CD8-positive, alpha-beta memory T cell (primary cell): ENCODE data around the gene ARHGEF39. TPM values are rescaled to one million over a fixed set of nuclear protein-coding genes. Genes with fewer than 3 reads are reported as not detected.

Source experiments
- CTCF ChIA-PET: fragments of 350-600 bp; sonication (Branson Sonifier 250); formaldehyde crosslinking; loops from one replicate; lab custom pipeline; 2021; ENCODE audit warnings: antibody characterized with exemption; lab: Charles Lee
- POLR2A ChIA-PET: fragments of 350-600 bp; sonication (Branson Sonifier 250); formaldehyde crosslinking; loops from one replicate; lab custom pipeline; 2021; ENCODE audit warnings: antibody characterized with exemption; lab: Charles Lee
- DNase-seq, 5 donors: peaks; one replicate each; pipeline versions ENCODE4 v3.0.0 to v3.0.0-alpha.2; 2020 to 2022; ENCODE audit warnings: mixed read lengths in 1 of 5
- H3K27ac ChIP-seq: one replicate; pipeline ENCODE4 v1.7.0; 2013; ENCODE audit warnings: low read depth, mild to moderate bottlenecking, low read length, moderate library complexity
- H3K27me3 ChIP-seq: 2 replicates; pipeline ENCODE4 v1.7.0; 2013; ENCODE audit warnings: low read length, mild to moderate bottlenecking; ENCODE audit not compliant: insufficient read depth, poor library complexity, severe bottlenecking
- H3K36me3 ChIP-seq: 2 replicates; pipeline ENCODE4 v1.7.0; 2013; ENCODE audit warnings: mild to moderate bottlenecking, low read length, moderate library complexity; ENCODE audit not compliant: insufficient read depth
- H3K4me1 ChIP-seq: 2 replicates; pipeline ENCODE4 v1.7.0; 2013; ENCODE audit warnings: mild to moderate bottlenecking, low read length, moderate library complexity; ENCODE audit not compliant: insufficient read depth
- H3K4me3 ChIP-seq: 2 replicates; pipeline ENCODE4 v1.7.0; 2013; ENCODE audit warnings: mild to moderate bottlenecking, low read length
- H3K9me3 ChIP-seq: 2 replicates; pipeline ENCODE4 v1.7.0; 2013; ENCODE audit warnings: mild to moderate bottlenecking, low read length
- H3K27ac Mint-ChIP-seq, 8 donors: one replicate each; pipeline ENCODE4 v1.8.0; 2020 to 2021; ENCODE audit warnings: mixed read lengths in 8 of 8, mild to moderate bottlenecking in 6 of 8, inconsistent platforms in 3 of 8, moderate library complexity in 3 of 8
- H3K27me3 Mint-ChIP-seq, 2 donors: one replicate each; pipeline ENCODE4 v1.8.0; 2020 to 2021; ENCODE audit warnings: mixed read lengths in 2 of 2, mild to moderate bottlenecking in 1 of 2, moderate library complexity in 1 of 2
- H3K36me3 Mint-ChIP-seq, 3 donors: one replicate each; pipeline ENCODE4 v1.8.0; 2020 to 2021; ENCODE audit warnings: mixed read lengths in 3 of 3, inconsistent platforms in 1 of 3, mild to moderate bottlenecking in 1 of 3
- H3K4me1 Mint-ChIP-seq, 3 donors: one replicate each; pipeline ENCODE4 v1.8.0; 2020 to 2021; ENCODE audit warnings: mixed read lengths in 3 of 3, inconsistent platforms in 1 of 3, mild to moderate bottlenecking in 1 of 3
- H3K4me3 Mint-ChIP-seq, 7 donors: one replicate each; pipeline ENCODE4 v1.8.0; 2020 to 2021; ENCODE audit warnings: mixed read lengths in 7 of 7, mild to moderate bottlenecking in 6 of 7, moderate library complexity in 4 of 7, inconsistent platforms in 2 of 7
- H3K9me3 Mint-ChIP-seq, 5 donors: one replicate each; pipeline ENCODE4 v1.8.0; 2020 to 2022; ENCODE audit warnings: mixed read lengths in 5 of 5, mild to moderate bottlenecking in 3 of 5, moderate library complexity in 2 of 5, inconsistent platforms in 1 of 5
- polyA plus RNA-seq: library from polyadenylated mRNA; unstranded; fragments of 300-500 nt; fragmentation: Illumina TruSeq; gene quantifications from one replicate; pipeline ENCODE4 v1.2.3, GENCODE V29; 2021
- total RNA-seq, 2 experiments: library from RNA; stranded (reverse); gene quantifications; one replicate each; pipeline ENCODE4 v1.2.3, GENCODE V29; 2021

The ARHGEF39 gene
- total and polyA plus RNA-seq, 3 experiments from 2014 or later: 1.2 to 10.7 (median 7.7) TPM

DNA sequence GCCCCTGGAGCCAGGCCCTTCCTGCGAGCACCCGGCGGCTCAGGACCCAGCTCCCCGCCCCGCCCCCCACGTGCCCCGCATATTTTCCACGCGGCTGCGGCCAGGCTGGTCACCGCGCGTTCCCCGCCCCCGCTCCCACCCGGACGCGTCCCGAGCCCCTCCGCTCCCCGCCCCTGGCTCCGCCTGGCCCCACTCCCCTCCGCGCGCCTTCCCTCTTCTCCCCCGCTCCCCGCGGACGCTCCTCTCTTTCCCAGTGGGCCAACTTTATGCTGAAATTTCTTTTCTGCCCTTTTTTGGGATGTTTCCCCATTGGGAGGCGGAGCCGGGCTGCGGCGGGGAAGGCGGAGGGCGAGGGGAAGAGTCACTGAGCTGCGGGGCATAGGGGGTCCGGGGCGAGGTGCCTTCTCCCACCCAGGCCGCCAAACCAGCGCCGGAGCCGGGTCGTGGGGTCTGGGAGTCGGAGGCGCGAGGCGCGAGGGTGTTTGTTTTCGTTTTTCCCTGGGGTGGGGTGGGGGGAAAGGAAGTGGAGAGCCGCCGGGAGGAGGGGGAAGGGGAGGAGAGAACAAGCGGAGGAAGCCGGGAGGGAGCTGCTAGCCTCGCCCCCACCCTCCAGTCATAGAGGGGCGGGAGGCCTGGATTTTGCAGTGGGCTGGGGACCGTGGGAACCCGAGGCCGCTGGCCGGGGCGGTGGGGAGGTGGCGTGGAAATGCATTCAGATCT lies 25.8 kb upstream of the ARHGEF39 start:
- Histone ChIP-seq H3K4me3 (peak overlapping the region; percentile 67), H3K9me3 (no peaks in the 10 kb centered on the region), H3K27me3 (no peaks in the 10 kb centered on the region), H3K4me1 (peaks cover 6% of the 10 kb centered on the region), H3K27ac (peak overlapping the region; percentile 51), H3K36me3 (no peaks in the 10 kb centered on the region)
- Mint-ChIP-seq H3K4me1 (peaks cover 10 to 28% (median 18%) of the 10 kb centered on the region in 3 donors), H3K27me3 (no peaks in the 10 kb centered on the region), H3K9me3 (no peaks in the 10 kb centered on the region), H3K27ac (peak overlapping the region; percentile 15 to 93 (median 83)), H3K36me3 (no peaks in the 10 kb centered on the region), H3K4me3 (peak overlapping the region; percentile 83 to 99 (median 89))
- ChIA-PET POLR2A (interaction anchor here (0.6 to 1.3 kb wide), 5 partner anchors 31 to 97 kb away, joined by 3 to 6 read pairs (median 4); partner anchors contain the start of genes CCDC107, CD72 and RMRP), CTCF (interaction anchor here (1.1 to 8.6 kb wide), 9 partner anchors 21 to 86 kb away, joined by 3 to 87 read pairs (median 3); partner anchors contain the start of genes CCDC107, CREB3, RMRP and TESK1)
- DNase-seq: peak; percentile 16 to 55 (median 23)

GRCh38 chr9:35690294-35690613 lies 25.3 kb upstream of the ARHGEF39 start:
- Mint-ChIP-seq H3K9me3 (no peaks in the 10 kb centered on the region), H3K4me1 (peaks cover 10 to 28% (median 18%) of the 10 kb centered on the region in 3 donors), H3K27ac (peak overlapping the region in 3 of 8 donors; percentile 66 to 94 (median 79)), H3K27me3 (no peaks in the 10 kb centered on the region), H3K4me3 (peak overlapping the region; percentile 73 to 97 (median 88)), H3K36me3 (no peaks in the 10 kb centered on the region)
- ChIA-PET CTCF (interaction anchor here (1.5 to 2.6 kb wide), 3 partner anchors 33 to 85 kb away, joined by 3 to 12 read pairs (median 3); partner anchors contain the start of genes CCDC107, RMRP and TESK1), POLR2A (interaction anchor here (0.7 to 1.3 kb wide), 4 partner anchors 31 to 73 kb away, joined by 3 to 6 read pairs (median 4); partner anchors contain the start of genes CCDC107, CD72 and RMRP)
- DNase-seq: no peak
- Histone ChIP-seq H3K27ac (no peak overlapping the region), H3K36me3 (no peaks in the 10 kb centered on the region), H3K4me3 (peak overlapping the region; percentile 28), H3K4me1 (peaks cover 6% of the 10 kb centered on the region), H3K9me3 (no peaks in the 10 kb centered on the region), H3K27me3 (no peaks in the 10 kb centered on the region)

DNA sequence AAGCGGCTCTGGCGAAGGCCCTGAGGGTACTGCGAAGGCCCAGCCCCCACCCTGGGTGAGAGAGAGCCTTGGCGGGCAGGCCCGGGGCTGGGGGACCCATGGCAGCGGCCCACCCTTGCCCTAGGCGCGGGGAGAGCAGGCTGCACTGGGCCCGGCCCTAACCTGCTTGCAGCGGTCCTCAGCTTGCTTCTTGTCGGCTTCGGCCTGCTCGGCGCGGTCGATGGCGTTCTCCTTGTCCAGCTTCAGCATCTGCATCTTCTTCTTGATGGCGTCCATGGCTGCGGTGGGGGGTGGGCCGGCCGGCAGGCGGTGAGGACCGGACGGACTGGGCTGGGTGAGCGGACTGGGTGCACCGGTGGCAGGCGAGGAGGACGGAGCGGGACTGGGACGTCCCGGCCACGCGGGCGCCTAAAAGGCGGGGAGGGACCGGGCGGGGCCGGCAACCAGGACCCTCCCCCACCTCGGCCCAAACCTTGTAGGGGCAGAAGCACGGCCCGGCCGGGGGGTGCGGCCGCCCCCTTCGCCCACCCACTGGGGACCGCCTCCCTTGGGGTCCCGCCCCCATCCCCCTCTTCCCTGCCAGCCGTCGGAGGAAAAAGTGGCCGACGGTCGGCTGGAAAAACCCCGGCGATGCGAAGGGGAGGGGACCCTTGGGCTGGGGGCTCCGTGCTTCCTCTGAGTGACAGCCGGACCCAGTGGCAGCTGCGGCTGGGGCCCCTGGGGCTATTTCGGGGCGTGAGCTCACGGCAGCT lies 24.7 kb upstream of the ARHGEF39 start, which contains the start of gene TPM2:
TSS of gene TPM2 (minus strand) at position 384 of the 752 bp plus-strand sequence. CDS start at position 276, 108 bp downstream.
- CTCF ChIA-PET: interaction anchor here (1.5 to 2.6 kb wide), 3 partner anchors 32 to 85 kb away, joined by 3 to 12 read pairs (median 3); partner anchors contain the start of genes CCDC107, RMRP and TESK1
- no peaks in the 10 kb centered on the region for H3K9me3 Mint-ChIP-seq
- DNase-seq: no peak

GRCh38 chr9:35688558-35689541 lies 23.9 kb upstream of the ARHGEF39 start:
- peaks cover 6% of the 10 kb centered on the region for H3K4me1 ChIP-seq
- no peak overlapping the region for H3K4me3 ChIP-seq

More for the DNA sequence above, 24.7 kb upstream of the ARHGEF39 start, which contains the start of gene TPM2:
- Histone ChIP-seq H3K9me3 (no peaks in the 10 kb centered on the region), H3K27me3 (no peaks in the 10 kb centered on the region), H3K36me3 (no peaks in the 10 kb centered on the region), H3K27ac (peak within 1 kb of the TSS; percentile 51), H3K4me3 (peak within 1 kb of the TSS; percentile 67), H3K4me1 (peaks cover 6% of the 10 kb centered on the region)
- Mint-ChIP-seq H3K4me1 (peaks cover 10 to 28% (median 18%) of the 10 kb centered on the region in 3 donors), H3K36me3 (no peaks in the 10 kb centered on the region), H3K27ac (peak within 1 kb of the TSS; percentile 15 to 94 (median 71)), H3K4me3 (peak within 1 kb of the TSS; percentile 83 to 99 (median 89)), H3K27me3 (no peaks in the 10 kb centered on the region)
- POLR2A ChIA-PET: interaction anchor here (1.2 to 1.3 kb wide), 3 partner anchors 32 to 72 kb away, joined by 3 to 6 read pairs (median 3); partner anchors contain the start of genes CCDC107, CD72 and RMRP

GRCh38 chr9:35687972-35688557 lies 23.1 kb upstream of the ARHGEF39 start:
- H3K27me3 Mint-ChIP-seq: no peaks in the 10 kb centered on the region
- H3K9me3 ChIP-seq: no peaks in the 10 kb centered on the region
- no peak overlapping the region for H3K4me3 ChIP-seq
- H3K27ac Mint-ChIP-seq: peak overlapping the region in 5 of 8 donors; percentile 32 to 69 (median 51)
- peaks cover 0 to 1% (median 0%) of the 10 kb centered on the region in 3 donors for H3K36me3 Mint-ChIP-seq
- CTCF ChIA-PET: interaction anchor here (0.7 to 1.6 kb wide), 7 partner anchors 8 to 84 kb away, joined by 3 to 8 read pairs (median 6); partner anchors contain the start of genes CCDC107, RMRP and SIT1
- H3K4me3 Mint-ChIP-seq: peak overlapping the region in 2 of 7 donors; percentile 20 to 78
- H3K4me1 ChIP-seq: peaks cover 6% of the 10 kb centered on the region
- no peak overlapping the region for H3K27ac ChIP-seq
- no peaks in the 10 kb centered on the region for H3K9me3 Mint-ChIP-seq
- DNase-seq: no peak
- no peaks in the 10 kb centered on the region for H3K36me3 ChIP-seq
- peaks cover 10 to 28% (median 18%) of the 10 kb centered on the region in 3 donors for H3K4me1 Mint-ChIP-seq
- POLR2A ChIA-PET: interaction anchor here (1.0 kb wide), 1 partner anchor 24 kb away, joined by 3 read pairs; no protein-coding TSS in a partner anchor
- H3K27me3 ChIP-seq: no peaks in the 10 kb centered on the region

More at GRCh38 chr9:35688558-35689541, 23.9 kb upstream of the ARHGEF39 start:
- H3K36me3 ChIP-seq: no peaks in the 10 kb centered on the region
- no peak for DNase-seq
- no peaks in the 10 kb centered on the region for H3K9me3 ChIP-seq
- no peak overlapping the region for H3K27ac ChIP-seq
- no peaks in the 10 kb centered on the region for H3K27me3 ChIP-seq
- peak overlapping the region in 6 of 8 donors; percentile 2 to 69 (median 57) for H3K27ac Mint-ChIP-seq
- H3K27me3 Mint-ChIP-seq: no peaks in the 10 kb centered on the region
- CTCF ChIA-PET: interaction anchor here (0.7 to 1.6 kb wide), 7 partner anchors 25 to 85 kb away, joined by 3 to 8 read pairs (median 4); partner anchors contain the start of genes CCDC107, RMRP and SIT1
- no peaks in the 10 kb centered on the region for H3K9me3 Mint-ChIP-seq
- POLR2A ChIA-PET: interaction anchor here (0.6 kb wide), 1 partner anchor 19 kb away, joined by 3 read pairs; no protein-coding TSS in a partner anchor
- H3K4me3 Mint-ChIP-seq: peak overlapping the region; percentile 34 to 90 (median 60)
- H3K36me3 Mint-ChIP-seq: peaks cover 0 to 1% (median 0%) of the 10 kb centered on the region in 3 donors
- peaks cover 10 to 28% (median 18%) of the 10 kb centered on the region in 3 donors for H3K4me1 Mint-ChIP-seq

DNA sequence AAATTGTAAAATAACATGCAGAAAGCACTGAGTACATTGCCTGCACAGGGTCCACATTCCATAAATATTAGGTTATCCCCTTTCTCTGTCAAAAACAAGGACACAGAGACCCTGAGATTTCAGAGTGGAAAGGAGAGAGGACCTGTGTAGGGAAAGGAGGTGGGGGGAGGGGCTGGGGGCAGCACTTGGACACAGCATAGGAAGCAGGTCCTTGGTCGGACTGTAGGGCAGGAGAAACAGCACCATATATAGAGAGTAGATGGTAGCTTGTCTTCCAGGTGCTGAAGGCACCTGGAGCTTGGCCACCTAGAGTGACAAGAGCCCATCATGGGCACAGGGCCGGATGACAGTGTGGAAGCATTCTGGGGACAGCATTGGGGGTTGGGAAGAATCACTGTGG lies 22.3 kb upstream of the ARHGEF39 start:
- no peak overlapping the region for H3K4me3 ChIP-seq
- Mint-ChIP-seq H3K27ac (peak overlapping the region in 6 of 8 donors; percentile 0 to 96 (median 56)), H3K4me1 (peaks cover 10 to 28% (median 18%) of the 10 kb centered on the region in 3 donors), H3K36me3 (peaks cover 0 to 1% (median 0%) of the 10 kb centered on the region in 3 donors), H3K9me3 (no peaks in the 10 kb centered on the region), H3K4me3 (peak overlapping the region in 5 of 7 donors; percentile 18 to 74 (median 35)), H3K27me3 (no peaks in the 10 kb centered on the region)
- H3K9me3 ChIP-seq: no peaks in the 10 kb centered on the region
- no peak for DNase-seq
- H3K36me3 ChIP-seq: no peaks in the 10 kb centered on the region
- CTCF ChIA-PET: interaction anchor here (1.0 to 1.6 kb wide), 4 partner anchors 9 to 76 kb away, joined by 3 to 8 read pairs (median 6); partner anchors contain the start of genes CCDC107, RMRP and SIT1
- POLR2A ChIA-PET: interaction anchor here (1.0 kb wide), 1 partner anchor 23 kb away, joined by 3 read pairs; no protein-coding TSS in a partner anchor
- peaks cover 6% of the 10 kb centered on the region for H3K4me1 ChIP-seq
- no peaks in the 10 kb centered on the region for H3K27me3 ChIP-seq
- no peak overlapping the region for H3K27ac ChIP-seq
